Measurements from ENCODE around the gene PLA2G5.
A peak's percentile ranks its signal among the peaks of the same experiment; 100 is the strongest.

Gene PLA2G5

DNA sequence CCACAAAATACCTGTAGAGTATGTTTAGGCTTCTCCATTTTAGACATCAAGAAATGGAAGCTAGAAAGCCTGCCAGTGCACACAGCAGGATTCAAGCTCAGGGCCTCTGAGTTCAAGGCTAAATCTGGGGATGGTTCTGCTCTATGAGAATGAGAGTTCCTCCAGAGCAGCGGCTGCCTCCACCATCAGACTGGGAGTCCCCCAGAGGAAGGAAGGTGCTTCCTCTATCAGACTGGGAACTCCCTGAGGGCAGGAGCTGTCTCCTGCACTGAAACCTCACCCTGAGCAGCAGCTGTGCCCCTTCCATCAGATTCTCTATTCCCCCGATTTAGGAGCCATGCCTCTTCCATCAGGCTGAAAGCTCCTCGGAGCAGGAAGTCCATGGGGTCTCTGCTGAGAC lies 20.1 kb downstream of the PLA2G5 start:
- no peaks in the 10 kb centered on the region for H3F3A ChIP-seq (ENCODE audit: insufficient read depth, low read length)
- TF ChIP-seq, protein P1, sequence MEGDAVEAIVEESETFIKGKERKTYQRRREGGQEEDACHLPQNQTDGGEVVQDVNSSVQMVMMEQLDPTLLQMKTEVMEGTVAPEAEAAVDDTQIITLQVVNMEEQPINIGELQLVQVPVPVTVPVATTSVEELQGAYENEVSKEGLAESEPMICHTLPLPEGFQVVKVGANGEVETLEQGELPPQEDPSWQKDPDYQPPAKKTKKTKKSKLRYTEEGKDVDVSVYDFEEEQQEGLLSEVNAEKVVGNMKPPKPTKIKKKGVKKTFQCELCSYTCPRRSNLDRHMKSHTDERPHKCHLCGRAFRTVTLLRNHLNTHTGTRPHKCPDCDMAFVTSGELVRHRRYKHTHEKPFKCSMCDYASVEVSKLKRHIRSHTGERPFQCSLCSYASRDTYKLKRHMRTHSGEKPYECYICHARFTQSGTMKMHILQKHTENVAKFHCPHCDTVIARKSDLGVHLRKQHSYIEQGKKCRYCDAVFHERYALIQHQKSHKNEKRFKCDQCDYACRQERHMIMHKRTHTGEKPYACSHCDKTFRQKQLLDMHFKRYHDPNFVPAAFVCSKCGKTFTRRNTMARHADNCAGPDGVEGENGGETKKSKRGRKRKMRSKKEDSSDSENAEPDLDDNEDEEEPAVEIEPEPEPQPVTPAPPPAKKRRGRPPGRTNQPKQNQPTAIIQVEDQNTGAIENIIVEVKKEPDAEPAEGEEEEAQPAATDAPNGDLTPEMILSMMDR (IDR thresholded peaks at IDR 0.05; ENCODE audit: low read length) = no peak
- TF ChIP-seq EZH2 (optimal IDR thresholded peaks at IDR 0.05; ENCODE audit: low read depth, low read length) = no peak
- TF ChIP-seq EZH2phosphoT487 (IDR thresholded peaks at IDR 0.05; ENCODE audit: low read length) = no peak
- H3K4me1 ChIP-seq (ENCODE audit: low read length) = no peaks in the 10 kb centered on the region
- DNase-seq = no peak
- no peak overlapping the region for H3K9ac ChIP-seq (ENCODE audit: low read length)
- H3K4me3 ChIP-seq (ENCODE audit: low read length) = no peak overlapping the region
- H3K27ac ChIP-seq (ENCODE audit: low read length) = no peak overlapping the region; the same call in 1 of the 2 replicates
- peak overlapping the region; percentile 71; the same call in 1 of the 2 replicates for H3K4me2 ChIP-seq (ENCODE audit: low read depth, low read length)
- H4K20me1 ChIP-seq (ENCODE audit: insufficient read depth, low read length) = no peaks in the 10 kb centered on the region
- H3K36me3 ChIP-seq (replicated peaks; ENCODE audit: insufficient read depth, low read length) = no peaks in the 10 kb centered on the region
- H3K9me2 ChIP-seq (replicated peaks; ENCODE audit: insufficient read depth, low read length) = no peaks in the 10 kb centered on the region
- no peaks in the 10 kb centered on the region for H3K79me2 ChIP-seq (ENCODE audit: low read length)
- peaks cover 25% of the 10 kb centered on the region for H3K27me3 ChIP-seq (replicated peaks; ENCODE audit: insufficient read depth, low read length)
- no peaks in the 10 kb centered on the region for H3K9me3 ChIP-seq (replicated peaks; ENCODE audit: insufficient read depth, low read length)
- 0 out of 2 replicates have a peak overlapping the region, but pooled peaks have one; percentile 27 for H2AFZ ChIP-seq (ENCODE audit: low read length)

DNA sequence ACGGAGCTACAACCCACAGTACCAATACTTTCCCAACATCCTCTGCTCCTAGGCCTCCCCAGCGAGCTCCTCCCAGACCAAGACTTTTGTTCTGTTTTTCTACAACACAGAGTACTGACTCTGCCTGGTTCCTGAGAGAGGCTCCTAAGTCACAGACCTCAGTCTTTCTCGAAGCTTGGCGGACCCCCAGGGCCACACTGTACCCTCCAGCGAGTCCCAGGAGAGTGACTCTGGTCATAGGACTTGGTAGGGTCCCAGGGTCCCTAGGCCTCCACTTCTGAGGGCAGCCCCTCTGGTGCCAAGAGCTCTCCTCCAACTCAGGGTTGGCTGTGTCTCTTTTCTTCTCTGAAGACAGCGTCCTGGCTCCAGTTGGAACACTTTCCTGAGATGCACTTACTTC lies 20.6 kb downstream of the PLA2G5 start:
- Histone ChIP-seq H3K36me3 (replicated peaks; ENCODE audit: insufficient read depth, low read length) (no peaks in the 10 kb centered on the region), H3K4me2 (ENCODE audit: low read depth, low read length) (no peak overlapping the region), H3K9me2 (replicated peaks; ENCODE audit: insufficient read depth, low read length) (no peaks in the 10 kb centered on the region), H3K79me2 (ENCODE audit: low read length) (no peaks in the 10 kb centered on the region), H4K20me1 (ENCODE audit: insufficient read depth, low read length) (no peaks in the 10 kb centered on the region), H3K4me3 (ENCODE audit: low read length) (no peak overlapping the region), H3K4me1 (ENCODE audit: low read length) (no peaks in the 10 kb centered on the region), H3F3A (ENCODE audit: insufficient read depth, low read length) (no peaks in the 10 kb centered on the region), H3K9ac (ENCODE audit: low read length) (no peak overlapping the region), H3K9me3 (replicated peaks; ENCODE audit: insufficient read depth, low read length) (no peaks in the 10 kb centered on the region), H2AFZ (ENCODE audit: low read length) (no peak overlapping the region), H3K27ac (ENCODE audit: low read length) (no peak overlapping the region), H3K27me3 (replicated peaks; ENCODE audit: insufficient read depth, low read length) (peaks cover 25% of the 10 kb centered on the region)
- no peak for DNase-seq
- TF ChIP-seq EZH2 (optimal IDR thresholded peaks at IDR 0.05; ENCODE audit: low read depth, low read length) = no peak
- no peak for TF ChIP-seq EZH2phosphoT487 (IDR thresholded peaks at IDR 0.05; ENCODE audit: low read length)
- TF ChIP-seq, protein P1 (IDR thresholded peaks at IDR 0.05; ENCODE audit: low read length) = no peak

DNA sequence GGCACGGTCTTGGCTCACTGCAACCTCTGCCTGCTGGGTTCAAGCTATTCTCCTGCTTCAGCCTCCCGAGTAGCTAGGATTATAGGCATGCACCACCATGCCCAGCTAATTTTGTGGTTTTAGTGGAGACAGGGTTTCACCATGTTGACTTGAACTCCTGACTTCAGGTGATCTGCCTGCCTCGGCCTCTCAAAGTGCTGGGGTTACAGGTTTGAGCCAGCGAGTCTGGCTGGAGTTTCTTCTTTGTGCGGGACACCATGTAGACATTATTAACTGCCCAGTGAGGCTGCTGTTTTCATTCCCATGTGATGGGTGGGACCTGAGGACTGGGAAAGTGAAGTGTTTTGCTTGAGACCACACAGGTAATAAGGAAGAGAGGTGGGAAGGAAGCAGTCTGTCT lies 23.3 kb downstream of the PLA2G5 start:
- Histone ChIP-seq H3K9me2 (replicated peaks; ENCODE audit: insufficient read depth, low read length) (no peaks in the 10 kb centered on the region), H3K27me3 (replicated peaks; ENCODE audit: insufficient read depth, low read length) (peaks cover 25% of the 10 kb centered on the region), H3K4me2 (ENCODE audit: low read depth, low read length) (no peak overlapping the region), H3K27ac (ENCODE audit: low read length) (no peak overlapping the region), H3F3A (ENCODE audit: insufficient read depth, low read length) (no peaks in the 10 kb centered on the region), H2AFZ (ENCODE audit: low read length) (no peak overlapping the region), H4K20me1 (ENCODE audit: insufficient read depth, low read length) (no peaks in the 10 kb centered on the region), H3K36me3 (replicated peaks; ENCODE audit: insufficient read depth, low read length) (no peaks in the 10 kb centered on the region), H3K4me3 (ENCODE audit: low read length) (no peak overlapping the region), H3K79me2 (ENCODE audit: low read length) (no peaks in the 10 kb centered on the region), H3K9ac (ENCODE audit: low read length) (no peak overlapping the region), H3K4me1 (ENCODE audit: low read length) (no peaks in the 10 kb centered on the region), H3K9me3 (replicated peaks; ENCODE audit: insufficient read depth, low read length) (no peaks in the 10 kb centered on the region)
- TF ChIP-seq, protein P1 (IDR thresholded peaks at IDR 0.05; ENCODE audit: low read length) = no peak
- no peak for TF ChIP-seq EZH2phosphoT487 (IDR thresholded peaks at IDR 0.05; ENCODE audit: low read length)
- no peak for TF ChIP-seq EZH2 (optimal IDR thresholded peaks at IDR 0.05; ENCODE audit: low read depth, low read length)
- DNase-seq = no peak

Measured in MM.1S (cell line).